ENCODE results near the gene GPATCH3. TPM values are rescaled to one million over a fixed set of nuclear protein-coding genes. Genes with fewer than 3 reads are reported as not detected.

Gene GPATCH3
- polyA plus RNA-seq, 1 donor (not counting 4 experiments of a cell fraction or from before 2014, with no cell fraction given), result 5.7 TPM

GRCh38 chr1:26856604-26857469 lies 43.4 kb downstream of the GPATCH3 start:
- dilution Hi-C loops (cut with MboI; ENCODE audit: extremely low pct_ligation_motif_present, low sequenced_read_pairs), result no loop called here
- Histone ChIP-seq H3K27me3 (ENCODE audit: control insufficient read depth, extremely low read depth, insufficient read depth, low read length) (no peaks in the 10 kb centered on the region), H3K4me2 (ENCODE audit: control insufficient read depth, extremely low read depth, insufficient read depth, low read depth, low read length) (peak overlapping the region; percentile 76), H3K79me2 (ENCODE audit: control insufficient read depth, insufficient read depth, low read length) (no peaks in the 10 kb centered on the region), H2AFZ (ENCODE audit: control insufficient read depth, low read length) (no peak overlapping the region), H4K20me1 (ENCODE audit: control insufficient read depth, extremely low read depth, insufficient read depth, low read length) (no peaks in the 10 kb centered on the region), H3K4me1 (ENCODE audit: control insufficient read depth, extremely low read depth, insufficient read depth, low read length) (peaks cover 93% of the 10 kb centered on the region), H3K36me3 (ENCODE audit: control insufficient read depth in 2 of 2, extremely low read depth in 1 of 2, insufficient read depth in 2 of 2, low read length in 2 of 2) (peaks cover 0 to 17% of the 10 kb centered on the region in 2 experiments), H3K4me3 (ENCODE audit: control insufficient read depth in 2 of 3, extremely low read depth in 1 of 3, insufficient read depth in 2 of 3, low read depth in 1 of 3, low read length in 3 of 3) (no peak overlapping the region), H3K27ac (ENCODE audit: control insufficient read depth, insufficient read depth, low read length) (peak overlapping the region; percentile 100), H3K9ac (ENCODE audit: control insufficient read depth, extremely low read depth, insufficient read depth, low read length) (peak overlapping the region; percentile 93), H3K9me3 (ENCODE audit: control insufficient read depth, low read depth, low read length) (no peaks in the 10 kb centered on the region), H3K9me1 (ENCODE audit: control insufficient read depth, extremely low read depth, insufficient read depth, low read length) (no peaks in the 10 kb centered on the region)
- FAIRE-seq (peak; percentile 56), DNase-seq (ENCODE audit: low read depth, low spot score) (no peak)
- TF ChIP-seq EZH2 (IDR thresholded peaks at IDR 0.05; ENCODE audit: low read length) (no peak), CTCF (optimal IDR thresholded peaks at IDR 0.05 in 1 of 3, IDR thresholded peaks at IDR 0.05 in 1 of 3, conservative IDR thresholded peaks at IDR 0.05 in 1 of 3; ENCODE audit: extremely low read depth in 1 of 3, insufficient read depth in 2 of 3, low read length in 3 of 3) (no peak)

- TF ChIP-seq EZH2 (IDR thresholded peaks at IDR 0.05; ENCODE audit: low read length) (no peak), CTCF (optimal IDR thresholded peaks at IDR 0.05 in 1 of 3, IDR thresholded peaks at IDR 0.05 in 1 of 3, conservative IDR thresholded peaks at IDR 0.05 in 1 of 3; ENCODE audit: extremely low read depth in 1 of 3, insufficient read depth in 2 of 3, low read length in 3 of 3) (no peak)
- H3K9me1 ChIP-seq (ENCODE audit: control insufficient read depth, extremely low read depth, insufficient read depth, low read length), result no peaks in the 10 kb centered on the region
- H3K9me3 ChIP-seq (ENCODE audit: control insufficient read depth, low read depth, low read length), result no peaks in the 10 kb centered on the region
- no peak overlapping the region for H3K4me3 ChIP-seq (ENCODE audit: control insufficient read depth in 2 of 3, extremely low read depth in 1 of 3, insufficient read depth in 2 of 3, low read depth in 1 of 3, low read length in 3 of 3)
- DNase-seq (ENCODE audit: low read depth, low spot score) (no peak), FAIRE-seq (no peak)
- H4K20me1 ChIP-seq (ENCODE audit: control insufficient read depth, extremely low read depth, insufficient read depth, low read length), result no peaks in the 10 kb centered on the region
- H3K27me3 ChIP-seq (ENCODE audit: control insufficient read depth, extremely low read depth, insufficient read depth, low read length), result no peaks in the 10 kb centered on the region
- dilution Hi-C loops (cut with MboI; ENCODE audit: extremely low pct_ligation_motif_present, low sequenced_read_pairs), result no loop called here
- H3K36me3 ChIP-seq (ENCODE audit: control insufficient read depth in 2 of 2, extremely low read depth in 1 of 2, insufficient read depth in 2 of 2, low read length in 2 of 2), result peaks cover 4 to 22% of the 10 kb centered on the region in 2 experiments
- H3K9ac ChIP-seq (ENCODE audit: control insufficient read depth, extremely low read depth, insufficient read depth, low read length), result peak overlapping the region; percentile 93
- peaks cover 93% of the 10 kb centered on the region for H3K4me1 ChIP-seq (ENCODE audit: control insufficient read depth, extremely low read depth, insufficient read depth, low read length)
- no peak overlapping the region for H3K4me2 ChIP-seq (ENCODE audit: control insufficient read depth, extremely low read depth, insufficient read depth, low read depth, low read length)
- H2AFZ ChIP-seq (ENCODE audit: control insufficient read depth, low read length), result no peak overlapping the region
- no peaks in the 10 kb centered on the region for H3K79me2 ChIP-seq (ENCODE audit: control insufficient read depth, insufficient read depth, low read length)
- H3K27ac ChIP-seq (ENCODE audit: control insufficient read depth, insufficient read depth, low read length), result peak overlapping the region; percentile 100
Observed at GRCh38 chr1:26856181-26856580, 44.1 kb downstream of the GPATCH3 start.

Data from keratinocyte (primary cell).